ENCODE results near the gene FBXW11.

DNA sequence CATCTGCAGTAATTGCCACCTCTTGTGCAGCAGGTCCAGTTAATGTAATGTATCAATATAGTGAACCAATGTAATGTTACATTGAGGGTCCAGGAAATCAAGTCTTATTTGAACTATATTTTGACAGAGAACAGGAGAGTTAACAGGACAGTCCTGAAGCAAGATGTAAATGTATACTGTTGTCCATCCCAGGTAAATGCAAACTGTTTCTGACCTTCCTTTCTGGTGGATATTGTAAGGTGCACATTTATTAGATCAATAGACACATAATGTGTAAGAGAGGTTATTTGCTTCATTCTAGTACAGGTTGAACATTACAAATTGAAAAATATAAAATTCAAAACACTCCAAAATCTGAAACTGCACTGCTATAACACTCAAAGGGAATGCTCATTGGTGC, 23.4 kb upstream of the FBXW11 start:
- TF ChIP-seq, protein P1, sequence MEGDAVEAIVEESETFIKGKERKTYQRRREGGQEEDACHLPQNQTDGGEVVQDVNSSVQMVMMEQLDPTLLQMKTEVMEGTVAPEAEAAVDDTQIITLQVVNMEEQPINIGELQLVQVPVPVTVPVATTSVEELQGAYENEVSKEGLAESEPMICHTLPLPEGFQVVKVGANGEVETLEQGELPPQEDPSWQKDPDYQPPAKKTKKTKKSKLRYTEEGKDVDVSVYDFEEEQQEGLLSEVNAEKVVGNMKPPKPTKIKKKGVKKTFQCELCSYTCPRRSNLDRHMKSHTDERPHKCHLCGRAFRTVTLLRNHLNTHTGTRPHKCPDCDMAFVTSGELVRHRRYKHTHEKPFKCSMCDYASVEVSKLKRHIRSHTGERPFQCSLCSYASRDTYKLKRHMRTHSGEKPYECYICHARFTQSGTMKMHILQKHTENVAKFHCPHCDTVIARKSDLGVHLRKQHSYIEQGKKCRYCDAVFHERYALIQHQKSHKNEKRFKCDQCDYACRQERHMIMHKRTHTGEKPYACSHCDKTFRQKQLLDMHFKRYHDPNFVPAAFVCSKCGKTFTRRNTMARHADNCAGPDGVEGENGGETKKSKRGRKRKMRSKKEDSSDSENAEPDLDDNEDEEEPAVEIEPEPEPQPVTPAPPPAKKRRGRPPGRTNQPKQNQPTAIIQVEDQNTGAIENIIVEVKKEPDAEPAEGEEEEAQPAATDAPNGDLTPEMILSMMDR (conservative IDR thresholded peaks at IDR 0.05 in 1 of 2, IDR thresholded peaks at IDR 0.05 in 1 of 2; ENCODE audit: extremely low read depth in 1 of 2, insufficient read depth in 1 of 2, low read depth in 1 of 2, low read length in 2 of 2), result no peak
- TF ChIP-seq EZH2 (IDR thresholded peaks at IDR 0.05; ENCODE audit: borderline replicate concordance, low read length), result no peak
